Measurements from ENCODE around the gene ULK1.

ULK1 gene

GRCh38 chr12:131894313-131894860 lies at the start of gene ULK1:
Gene ULK1, plus strand, starts transcription at chr12:131894622. Its CDS starts 380 bp downstream, at chr12:131895002.
- DNase-seq, result peak; percentile 85

GRCh38 chr12:131844656-131845055 lies 49.8 kb upstream of the ULK1 start:
- DNase-seq, result no peak

GRCh38 chr12:131845121-131845520 lies 49.3 kb upstream of the ULK1 start:
- no peak for DNase-seq

- DNase-seq, result no peak
Observed at GRCh38 chr12:131847456-131847855, 47.0 kb upstream of the ULK1 start.

GRCh38 chr12:131848753-131849152 lies 45.7 kb upstream of the ULK1 start:
- DNase-seq, result no peak

GRCh38 chr12:131849700-131850553 lies 44.5 kb upstream of the ULK1 start:
- no peak for DNase-seq

- DNase-seq, result peak; percentile 31
Observed at GRCh38 chr12:131850856-131851559, 43.4 kb upstream of the ULK1 start.

GRCh38 chr12:131851741-131852550 lies 42.5 kb upstream of the ULK1 start:
- no peak for DNase-seq

GRCh38 chr12:131852551-131853299 lies 41.7 kb upstream of the ULK1 start:
- no peak for DNase-seq

- DNase-seq, result no peak
Observed at GRCh38 chr12:131853832-131854797, 40.3 kb upstream of the ULK1 start.

GRCh38 chr12:131854861-131855476 lies 39.5 kb upstream of the ULK1 start:
- no peak for DNase-seq

- no peak for DNase-seq
Observed at GRCh38 chr12:131855521-131856142, 38.8 kb upstream of the ULK1 start.

GRCh38 chr12:131856366-131857097 lies 37.9 kb upstream of the ULK1 start:
- DNase-seq, result no peak

GRCh38 chr12:131857908-131858850 lies 36.2 kb upstream of the ULK1 start:
- DNase-seq, result no peak

GRCh38 chr12:131860472-131861260 lies 33.8 kb upstream of the ULK1 start:
- DNase-seq, result peak; percentile 11

GRCh38 chr12:131861261-131862083 lies 33.0 kb upstream of the ULK1 start:
- DNase-seq, result no peak

Data from NCI-H1092 (cell line).